DND-41 (cell line): ENCODE data around the gene TRMT61A.

Source experiments
- EZH2 ChIP-seq: IDR thresholded peaks from 3 replicates; pipeline ENCODE4 v1.6.1; 2012; ENCODE audit warnings: borderline replicate concordance, low read depth, mild to moderate bottlenecking, moderate library complexity, low read length, inconsistent platforms; ENCODE audit not compliant: severe bottlenecking
- TF ChIP-seq, protein P1 (sequence below): IDR thresholded peaks from 2 replicates; pipeline ENCODE4 v1.5.1; 2012; ENCODE audit warnings: borderline replicate concordance, low read length, moderate library complexity, mild to moderate bottlenecking; ENCODE audit not compliant: poor library complexity, severe bottlenecking; ENCODE audit errors: extremely low read depth

DNA sequence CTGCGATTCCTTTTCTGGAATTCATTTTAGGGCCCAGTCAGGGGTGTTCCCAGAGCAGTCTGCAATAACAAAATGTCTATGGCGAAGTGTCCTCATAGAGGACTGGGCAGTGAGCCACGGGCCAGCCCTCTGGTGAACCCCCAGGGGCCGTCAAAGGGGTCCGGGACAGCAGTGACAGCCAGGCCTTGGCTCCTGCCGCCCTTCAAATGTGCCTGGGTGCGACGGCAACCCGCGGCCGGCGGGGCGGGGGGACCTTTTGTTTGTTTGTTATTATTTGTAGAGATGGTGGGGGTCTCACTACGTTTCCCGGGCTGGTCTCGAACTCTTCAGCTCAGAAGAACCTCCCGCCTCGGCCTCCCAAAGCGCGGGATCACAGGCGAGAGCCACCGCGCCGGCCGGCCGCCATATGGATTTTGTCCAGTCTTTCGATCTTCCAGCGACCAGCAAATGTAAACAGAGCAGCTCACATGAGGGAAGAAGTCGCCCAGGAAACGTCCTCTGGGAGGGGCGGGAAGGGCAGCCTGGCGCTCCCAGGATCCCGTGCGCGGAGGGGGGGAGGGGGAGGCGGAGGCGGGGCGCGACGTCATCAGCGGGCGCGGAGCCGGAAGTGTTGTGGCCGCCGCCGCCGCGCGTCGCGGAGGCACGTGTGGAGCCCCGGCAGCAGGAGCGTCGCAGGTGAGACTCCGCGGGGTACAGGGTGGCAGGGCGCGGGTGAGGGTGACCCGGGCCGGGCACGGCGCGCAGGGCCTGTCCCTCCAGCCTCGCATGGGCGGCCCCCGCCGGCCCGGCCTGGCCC lies at the start of gene TRMT61A:
- TF ChIP-seq, protein P1, sequence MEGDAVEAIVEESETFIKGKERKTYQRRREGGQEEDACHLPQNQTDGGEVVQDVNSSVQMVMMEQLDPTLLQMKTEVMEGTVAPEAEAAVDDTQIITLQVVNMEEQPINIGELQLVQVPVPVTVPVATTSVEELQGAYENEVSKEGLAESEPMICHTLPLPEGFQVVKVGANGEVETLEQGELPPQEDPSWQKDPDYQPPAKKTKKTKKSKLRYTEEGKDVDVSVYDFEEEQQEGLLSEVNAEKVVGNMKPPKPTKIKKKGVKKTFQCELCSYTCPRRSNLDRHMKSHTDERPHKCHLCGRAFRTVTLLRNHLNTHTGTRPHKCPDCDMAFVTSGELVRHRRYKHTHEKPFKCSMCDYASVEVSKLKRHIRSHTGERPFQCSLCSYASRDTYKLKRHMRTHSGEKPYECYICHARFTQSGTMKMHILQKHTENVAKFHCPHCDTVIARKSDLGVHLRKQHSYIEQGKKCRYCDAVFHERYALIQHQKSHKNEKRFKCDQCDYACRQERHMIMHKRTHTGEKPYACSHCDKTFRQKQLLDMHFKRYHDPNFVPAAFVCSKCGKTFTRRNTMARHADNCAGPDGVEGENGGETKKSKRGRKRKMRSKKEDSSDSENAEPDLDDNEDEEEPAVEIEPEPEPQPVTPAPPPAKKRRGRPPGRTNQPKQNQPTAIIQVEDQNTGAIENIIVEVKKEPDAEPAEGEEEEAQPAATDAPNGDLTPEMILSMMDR = no peak
- no peak for TF ChIP-seq EZH2
